Measurements from ENCODE around the gene NLRP1.

The NLRP1 gene

DNA sequence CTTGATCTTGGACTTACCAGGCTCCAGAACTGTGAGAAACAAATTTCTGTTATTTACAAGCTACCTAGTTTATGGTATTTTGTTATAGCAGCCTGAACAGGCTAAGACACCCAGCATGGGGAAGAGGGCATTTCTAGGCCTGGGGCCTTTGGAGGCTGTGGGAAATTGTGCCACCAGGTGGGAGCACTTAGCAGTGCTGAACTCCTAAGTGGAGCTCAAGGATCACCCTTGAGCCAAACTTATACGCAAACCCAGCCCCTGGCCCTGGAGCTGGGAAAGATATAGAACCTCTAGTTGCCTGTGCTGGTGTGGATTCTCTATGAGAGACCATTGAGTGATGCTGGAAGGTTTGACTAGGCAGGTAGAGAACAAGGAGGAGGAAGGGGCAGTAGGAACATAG, 61.8 kb downstream of the NLRP1 start:
- DNase-seq (ENCODE audit: low read depth in 1 of 2, low spot score in 1 of 2), result no peak

DNA sequence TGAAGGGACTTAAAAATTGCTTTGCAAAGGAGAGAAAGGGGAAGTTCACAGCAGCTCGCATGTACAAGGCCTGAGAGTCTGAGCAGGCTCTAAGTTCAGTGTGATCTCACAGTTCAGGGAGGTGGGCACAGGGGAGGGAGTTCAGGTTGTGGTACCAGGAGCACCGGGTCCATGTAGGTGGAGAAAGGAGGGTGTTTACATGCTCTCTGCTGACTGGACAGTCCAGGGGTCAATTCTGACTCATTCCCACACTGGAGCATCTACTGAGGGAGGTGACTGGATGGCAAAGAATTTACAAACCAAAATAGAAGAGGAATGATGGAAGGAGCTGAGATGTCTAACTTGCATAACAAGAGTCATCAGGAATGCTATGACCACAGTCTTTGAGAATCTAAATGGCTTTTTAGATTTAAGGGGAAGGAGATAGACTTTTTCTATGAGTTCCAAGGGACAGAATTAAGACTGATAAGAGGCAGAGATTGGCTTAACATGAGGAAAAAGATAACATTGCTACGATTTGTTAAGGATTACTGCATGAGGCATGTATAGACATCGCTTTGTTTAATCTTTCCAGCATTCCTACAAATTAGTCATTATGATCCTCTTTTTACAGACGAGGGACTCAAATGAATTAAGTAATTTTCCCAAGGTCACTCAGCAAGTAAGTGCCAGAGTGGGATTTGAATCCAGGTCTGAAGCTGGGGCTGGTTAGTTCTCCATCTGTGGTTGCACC, 68.1 kb downstream of the NLRP1 start:
- no peak for DNase-seq (ENCODE audit: low read depth in 1 of 2, low spot score in 1 of 2)

DNA sequence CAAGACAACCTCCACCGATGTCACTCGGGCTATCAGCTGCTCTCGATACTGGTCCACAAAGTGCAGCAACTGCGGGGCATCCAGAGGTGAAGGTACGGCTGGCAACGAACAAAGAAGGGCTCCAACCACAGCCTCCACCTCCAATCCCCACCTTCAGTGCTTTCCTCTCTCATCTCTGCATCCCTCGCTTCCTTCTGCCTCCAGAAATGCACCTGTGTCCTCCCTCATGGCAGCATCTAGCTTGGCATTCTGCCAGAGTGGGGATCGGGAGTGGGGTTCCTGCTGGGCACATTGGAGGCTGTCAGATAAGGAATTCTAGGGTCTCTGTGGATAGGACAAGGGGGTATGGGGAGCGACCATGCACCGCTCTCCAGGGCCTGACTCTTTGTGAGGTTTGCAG, 69.3 kb downstream of the NLRP1 start:
- no peak for DNase-seq (ENCODE audit: low read depth in 1 of 2, low spot score in 1 of 2)

DNA sequence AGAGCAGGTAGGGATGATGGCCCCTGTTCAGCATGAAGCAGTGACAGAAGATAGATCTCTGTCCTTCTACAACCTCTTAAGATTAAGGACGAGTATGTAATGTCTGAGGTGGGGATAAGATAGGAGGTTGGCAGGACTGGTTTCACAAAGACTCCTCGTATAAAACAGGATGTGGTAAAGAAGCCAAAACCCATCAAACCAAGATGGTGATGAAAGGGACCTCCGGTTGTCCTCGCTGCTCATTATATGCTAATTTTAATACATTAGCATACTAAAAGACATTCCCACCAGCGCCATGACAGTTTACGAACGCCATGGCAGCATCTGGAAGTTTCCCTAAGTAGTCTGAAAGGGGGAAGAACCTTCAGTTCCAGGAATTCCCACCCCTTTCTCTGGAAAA, 70.7 kb downstream of the NLRP1 start:
- DNase-seq (ENCODE audit: low read depth in 1 of 2, low spot score in 1 of 2), result no peak

DNA sequence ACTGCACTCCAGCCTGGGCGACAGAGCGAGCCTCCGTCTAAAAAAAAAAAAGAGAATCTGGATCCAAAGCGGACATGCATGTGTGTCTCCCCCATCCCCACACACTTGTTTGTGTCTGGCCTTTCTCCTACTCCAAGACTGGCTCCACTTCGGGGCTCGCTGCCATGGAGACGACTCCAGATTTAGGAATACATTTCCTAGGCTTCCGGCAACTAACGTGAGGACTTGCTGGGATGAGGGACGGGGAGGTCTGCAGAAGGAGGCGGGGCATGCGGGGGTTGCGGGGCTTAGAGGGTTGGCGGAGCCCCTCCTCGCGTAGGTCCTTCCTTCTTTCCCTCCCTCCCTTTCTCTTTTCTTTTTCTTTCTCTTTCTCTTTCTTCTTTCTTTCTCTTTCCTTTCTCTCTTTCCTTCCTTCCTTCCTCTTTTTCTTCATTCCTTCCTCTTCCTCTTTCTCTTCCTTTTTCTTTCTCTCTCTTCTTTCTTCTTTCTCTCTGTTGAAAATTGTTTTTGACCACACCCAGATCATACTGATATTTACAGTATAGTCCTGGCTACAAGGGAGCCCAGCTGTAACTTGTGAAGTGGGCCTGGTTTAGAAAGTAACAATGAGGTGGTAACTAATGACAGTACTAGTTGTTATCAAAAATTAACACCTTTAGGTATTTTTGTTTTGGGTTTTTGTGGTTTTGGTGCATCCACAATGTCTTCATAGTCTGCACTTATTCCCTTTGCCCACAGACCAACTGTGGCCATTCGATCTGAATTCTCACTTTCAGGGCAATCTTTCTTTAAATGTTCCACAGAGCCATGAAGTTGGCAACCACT, 72.7 kb downstream of the NLRP1 start:
- no peak for DNase-seq (ENCODE audit: low read depth in 1 of 2, low spot score in 1 of 2)

DNA sequence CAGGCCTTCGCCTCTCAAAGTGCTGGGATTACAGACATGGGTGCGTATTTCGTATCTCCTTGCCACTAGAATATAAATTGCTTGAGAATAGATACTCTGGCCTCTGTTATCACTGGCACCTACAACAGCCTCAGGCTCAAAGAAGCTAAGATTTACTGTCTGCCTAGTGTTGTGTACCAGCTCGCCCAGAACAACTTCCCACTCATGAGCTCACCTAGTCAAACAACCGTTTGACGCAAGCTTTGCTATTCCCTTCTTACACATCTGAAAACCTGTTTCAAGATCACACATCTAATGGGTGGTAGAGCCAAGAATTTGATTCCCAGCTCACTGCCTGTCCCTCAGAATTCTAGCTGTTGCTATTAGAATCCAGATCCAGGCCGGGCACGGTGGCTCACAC, 73.5 kb downstream of the NLRP1 start:
- DNase-seq (ENCODE audit: low read depth in 1 of 2, low spot score in 1 of 2), result no peak

DNA sequence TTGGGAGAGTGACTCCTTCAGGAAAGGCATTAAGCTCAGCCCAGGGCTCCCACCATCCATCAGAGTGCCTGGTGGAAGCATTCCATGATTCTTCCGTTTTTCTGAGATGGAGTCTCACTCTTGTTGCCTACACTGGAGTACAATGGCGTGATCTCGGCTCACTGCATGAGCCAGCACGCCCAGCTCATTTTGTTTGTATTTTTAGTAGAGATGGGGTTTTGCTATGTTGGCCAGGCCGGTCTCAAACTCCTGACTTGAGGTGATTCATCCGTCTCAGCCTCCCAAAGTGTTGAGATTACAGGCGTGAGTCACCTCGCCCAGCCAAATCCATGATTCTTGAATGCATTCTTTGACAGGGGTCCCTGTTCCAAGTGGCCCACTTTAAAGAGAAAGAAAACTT, 74.8 kb downstream of the NLRP1 start:
- no peak for DNase-seq (ENCODE audit: low read depth in 1 of 2, low spot score in 1 of 2)

DNA sequence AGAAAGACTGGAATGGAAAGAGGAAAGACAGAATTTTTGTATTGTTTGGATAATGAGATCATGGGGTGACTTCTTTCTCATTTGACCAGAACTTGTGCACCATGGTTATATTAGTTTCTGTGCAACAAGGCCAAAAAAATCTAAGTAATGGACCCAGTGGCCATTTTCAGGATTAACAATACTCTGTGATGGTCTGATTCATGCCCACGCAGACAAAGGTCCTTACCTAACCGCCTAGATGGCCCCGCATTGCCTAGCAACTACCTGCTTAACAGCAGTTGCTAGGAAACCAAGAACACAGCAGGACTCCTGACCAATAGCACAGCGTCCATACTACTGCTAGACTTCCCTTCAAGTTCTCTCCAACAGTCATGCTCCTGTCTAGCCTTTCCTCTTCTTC, 75.5 kb downstream of the NLRP1 start:
- DNase-seq (ENCODE audit: low read depth in 1 of 2, low spot score in 1 of 2), result no peak

DNA sequence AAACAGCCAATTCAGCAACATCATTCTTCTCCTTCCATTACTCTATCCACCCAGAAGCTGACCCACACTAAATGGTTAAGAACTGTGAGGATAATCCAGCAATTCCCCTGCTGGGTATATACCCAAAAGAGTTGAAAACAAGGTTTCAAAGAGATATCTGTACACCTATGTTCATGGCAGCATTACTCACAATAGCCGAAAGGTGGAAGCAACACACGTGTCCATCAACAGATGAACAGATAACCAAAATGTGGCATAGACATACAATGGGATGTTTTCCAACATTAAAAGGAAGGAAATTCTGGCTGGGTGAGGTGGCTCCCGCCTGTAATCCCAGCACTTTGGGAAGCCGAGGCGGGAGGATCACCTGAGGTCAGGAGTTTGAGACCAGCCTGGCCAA, 78.0 kb downstream of the NLRP1 start:
- DNase-seq (ENCODE audit: low read depth in 1 of 2, low spot score in 1 of 2), result no peak

DNA sequence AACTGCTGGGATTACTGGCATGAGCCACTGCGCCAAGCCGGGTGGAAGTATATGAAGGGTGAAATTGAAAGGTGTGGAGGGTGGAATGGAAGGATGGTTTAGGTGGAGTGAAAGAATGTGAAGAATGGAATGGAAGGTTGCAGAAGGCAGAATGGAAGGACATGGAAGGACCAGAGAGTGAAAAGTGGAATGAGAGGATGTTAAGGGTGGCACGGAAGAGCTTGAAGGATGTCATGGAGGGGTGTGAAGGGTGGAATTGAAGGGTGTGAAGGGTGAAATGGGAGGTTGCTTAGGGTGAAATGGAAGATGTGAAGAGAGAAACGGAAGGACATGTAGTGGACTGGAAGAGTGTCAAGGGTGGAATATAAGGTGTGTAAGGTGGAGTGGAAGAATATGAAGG, 81.8 kb downstream of the NLRP1 start:
- DNase-seq (ENCODE audit: low read depth in 1 of 2, low spot score in 1 of 2), result no peak

DNA sequence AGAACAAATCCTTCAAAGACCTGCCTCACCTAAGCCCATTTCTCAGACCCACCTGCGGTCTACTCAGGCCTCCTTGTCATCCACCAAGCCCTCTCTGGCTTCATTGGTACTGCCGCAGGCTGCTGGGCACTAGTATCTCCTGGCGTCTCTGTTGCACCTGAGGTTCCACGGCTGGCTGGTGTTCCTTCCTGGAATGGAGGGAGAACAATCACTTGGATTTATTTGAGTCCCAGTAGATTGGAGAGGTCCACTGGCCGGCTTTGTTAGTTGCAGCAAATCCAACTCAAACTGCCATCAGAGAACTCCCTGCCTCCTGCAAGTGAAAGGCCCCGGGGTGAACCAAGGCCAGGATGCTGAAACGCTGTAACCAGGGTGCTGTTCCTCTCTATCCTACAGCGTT, 82.6 kb downstream of the NLRP1 start:
- DNase-seq (ENCODE audit: low read depth in 1 of 2, low spot score in 1 of 2), result no peak

DNA sequence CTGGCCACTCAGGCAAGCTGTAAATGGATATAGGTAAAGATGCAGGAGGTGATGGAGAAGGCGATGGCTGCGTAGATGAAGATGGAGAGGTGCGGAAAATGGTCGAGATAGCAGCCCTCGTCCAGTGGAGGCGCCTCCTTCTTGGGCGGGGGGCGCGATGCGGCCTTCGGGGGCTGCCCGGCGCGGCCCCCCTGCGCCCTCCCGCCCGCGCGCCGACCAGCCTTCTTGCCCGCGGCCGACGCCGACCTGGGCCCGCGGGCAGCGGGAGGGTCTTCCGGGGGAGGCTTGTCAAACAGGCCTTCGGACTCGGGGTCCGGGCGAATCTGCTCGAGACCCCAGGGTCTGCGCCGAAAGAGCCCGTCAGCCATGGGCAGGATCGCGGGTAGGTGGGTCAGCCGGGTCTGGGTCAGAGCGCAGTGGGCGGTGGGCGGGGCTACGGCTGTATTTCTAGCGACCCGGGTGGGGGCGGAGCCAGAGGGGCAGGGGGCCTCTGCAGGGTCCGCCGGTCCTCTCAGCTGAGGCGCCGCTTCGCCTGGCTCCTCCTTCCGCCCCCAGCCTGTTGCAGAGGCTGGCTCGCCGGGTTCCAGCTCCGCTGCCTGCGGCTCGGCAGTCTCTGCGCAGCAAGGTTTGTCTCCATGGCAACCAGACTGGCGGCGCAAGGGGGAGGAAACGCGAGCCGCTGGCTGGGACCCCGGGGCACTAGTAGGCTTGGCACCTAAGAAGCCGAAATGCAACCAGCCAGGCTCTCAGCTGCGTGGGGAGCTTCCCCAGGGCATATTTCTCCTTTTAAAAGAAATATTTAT, 83.5 kb downstream of the NLRP1 start:
- DNase-seq (ENCODE audit: low read depth in 1 of 2, low spot score in 1 of 2), result peak; percentile 30 to 64

DNA sequence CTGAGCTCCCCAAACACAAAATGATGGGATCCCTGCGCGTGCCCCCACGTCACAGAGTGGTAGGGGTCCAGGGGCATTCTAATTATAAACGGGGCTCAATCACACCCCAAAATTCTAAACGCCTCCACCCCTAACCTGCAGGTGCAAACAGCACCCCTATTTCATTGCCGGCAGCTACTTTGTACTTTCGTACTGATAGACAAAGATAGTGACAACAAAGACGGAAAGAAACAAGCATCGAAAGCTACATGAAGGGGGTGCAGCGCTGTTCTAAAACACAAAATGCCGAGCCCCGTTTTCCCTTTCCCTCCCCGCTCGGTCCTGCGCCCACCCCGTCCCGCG, 84.1 kb downstream of the NLRP1 start:
- DNase-seq (ENCODE audit: low read depth in 1 of 2, low spot score in 1 of 2), result no peak

DNA sequence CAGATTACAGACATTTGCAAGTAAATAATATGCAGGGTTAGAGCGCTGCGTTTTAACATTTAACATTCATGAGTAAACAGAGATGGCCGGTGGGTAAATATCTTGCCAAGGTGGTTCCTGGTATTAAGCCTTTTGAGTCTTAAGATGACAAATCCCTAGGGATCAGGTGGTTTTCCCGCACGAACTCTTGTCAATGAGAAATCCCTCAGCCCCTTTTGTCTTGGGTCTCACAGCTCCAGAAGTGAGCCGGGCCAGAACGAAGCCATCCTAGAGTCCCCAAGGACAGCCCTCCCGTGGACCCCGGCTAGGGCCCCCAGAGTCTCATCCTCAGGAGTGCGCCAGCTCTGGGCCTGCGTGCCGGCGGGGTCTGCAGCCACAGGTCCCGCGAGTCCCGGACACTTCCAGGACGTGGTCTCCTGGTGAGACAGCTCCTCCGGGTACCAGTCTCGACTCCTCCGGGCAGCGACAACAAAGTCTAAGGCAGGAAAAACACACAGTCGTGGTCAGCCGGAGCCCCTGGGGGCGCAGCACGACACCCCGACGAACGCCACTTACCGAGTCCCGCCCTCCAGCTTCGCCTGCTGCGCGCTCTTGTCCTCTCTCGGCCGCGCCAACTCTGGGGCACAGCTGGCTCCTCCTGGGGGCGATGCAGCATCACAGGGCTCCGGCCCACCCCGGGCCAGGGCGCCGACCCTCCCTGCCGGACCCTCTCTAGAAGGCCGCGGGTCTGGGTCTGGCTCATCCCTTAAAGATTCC, 84.7 kb downstream of the NLRP1 start:
- no peak for DNase-seq (ENCODE audit: low read depth in 1 of 2, low spot score in 1 of 2)

DNA sequence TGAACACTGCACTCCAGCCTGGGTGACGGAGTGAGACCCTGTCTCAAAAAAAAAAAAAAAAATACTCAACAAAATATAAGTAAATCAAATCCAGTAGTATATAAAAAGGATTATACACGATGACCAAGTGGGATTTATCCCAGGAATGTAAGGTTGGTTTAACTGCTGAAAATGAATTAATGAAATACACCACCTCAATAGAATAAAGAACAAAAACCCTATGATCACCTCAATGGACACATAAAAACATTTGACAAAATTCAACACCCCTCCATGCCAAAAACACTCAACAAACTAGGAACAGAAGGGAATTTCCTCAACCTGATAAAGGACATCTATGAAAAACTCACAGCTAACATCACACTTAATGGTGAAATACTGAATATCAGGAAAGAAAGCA, 91.3 kb downstream of the NLRP1 start:
- DNase-seq (ENCODE audit: low read depth in 1 of 2, low spot score in 1 of 2), result no peak

DNA sequence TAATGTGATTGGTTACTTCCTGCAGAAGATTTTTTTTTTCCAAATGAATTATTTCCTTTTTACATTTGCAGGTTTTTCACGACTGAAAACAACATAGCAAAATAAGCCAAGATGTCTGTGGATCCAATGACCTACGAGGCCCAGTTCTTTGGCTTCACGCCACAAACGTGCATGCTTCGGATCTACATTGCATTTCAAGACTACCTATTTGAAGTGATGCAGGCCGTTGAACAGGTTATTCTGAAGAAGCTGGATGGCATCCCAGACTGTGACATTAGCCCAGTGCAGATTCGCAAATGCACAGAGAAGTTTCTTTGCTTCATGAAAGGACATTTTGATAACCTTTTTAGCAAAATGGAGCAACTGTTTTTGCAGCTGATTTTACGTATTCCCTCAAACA, 95.6 kb downstream of the NLRP1 start:
- no peak for DNase-seq (ENCODE audit: low read depth in 1 of 2, low spot score in 1 of 2)

DNA sequence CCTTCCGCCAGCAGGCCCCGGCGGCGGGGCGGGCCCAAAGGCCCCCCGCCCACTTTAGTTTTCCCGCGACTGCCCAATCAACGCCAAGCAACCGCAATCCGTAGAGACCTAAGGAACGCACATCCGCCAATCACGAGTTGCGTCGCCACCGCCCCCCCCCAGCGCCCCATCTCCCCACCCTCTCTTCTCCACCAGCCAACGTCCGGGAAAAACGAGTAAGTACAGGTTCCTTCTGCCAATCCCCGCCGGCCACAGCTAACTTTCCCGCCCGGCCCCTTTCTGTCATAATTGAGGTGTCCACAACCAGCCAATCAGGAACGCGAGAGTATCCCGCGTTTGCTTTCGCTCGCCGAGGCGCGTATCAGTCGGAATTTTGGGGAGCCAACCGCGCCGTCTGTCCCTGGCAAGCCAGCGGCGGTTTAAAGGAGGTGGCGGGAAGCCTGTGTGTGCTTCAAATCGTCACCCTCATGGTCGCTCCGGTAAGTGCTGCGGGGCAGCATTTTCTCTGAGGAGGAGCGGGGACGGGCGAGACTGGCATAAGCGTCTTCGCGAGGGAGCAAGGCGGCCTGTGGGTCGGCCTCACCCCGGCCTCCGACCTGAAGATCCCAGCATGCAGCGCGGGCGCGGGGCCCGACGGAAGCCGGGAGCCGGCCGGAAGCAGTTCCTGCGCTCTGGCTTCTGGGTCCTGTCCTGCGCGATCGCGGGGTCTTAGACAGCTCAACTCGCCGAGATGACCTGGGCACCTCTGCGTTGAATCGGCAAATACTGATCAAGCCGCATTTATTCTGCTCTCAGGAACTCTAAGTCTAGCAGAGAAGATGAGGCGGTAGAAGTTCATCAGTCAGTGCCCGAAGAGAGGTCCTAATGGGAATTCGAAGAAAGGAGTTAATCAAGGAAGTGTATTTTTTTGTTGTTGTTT, 97.8 kb downstream of the NLRP1 start, which contains the start of gene MIS12:
MIS12 (plus strand) TSS at position 361 of the 919 bp plus-strand sequence. CDS start 2,297 bp downstream, outside the sequence.
- DNase-seq (ENCODE audit: low read depth in 1 of 2, low spot score in 1 of 2), result peak; percentile 87 to 99

DNA sequence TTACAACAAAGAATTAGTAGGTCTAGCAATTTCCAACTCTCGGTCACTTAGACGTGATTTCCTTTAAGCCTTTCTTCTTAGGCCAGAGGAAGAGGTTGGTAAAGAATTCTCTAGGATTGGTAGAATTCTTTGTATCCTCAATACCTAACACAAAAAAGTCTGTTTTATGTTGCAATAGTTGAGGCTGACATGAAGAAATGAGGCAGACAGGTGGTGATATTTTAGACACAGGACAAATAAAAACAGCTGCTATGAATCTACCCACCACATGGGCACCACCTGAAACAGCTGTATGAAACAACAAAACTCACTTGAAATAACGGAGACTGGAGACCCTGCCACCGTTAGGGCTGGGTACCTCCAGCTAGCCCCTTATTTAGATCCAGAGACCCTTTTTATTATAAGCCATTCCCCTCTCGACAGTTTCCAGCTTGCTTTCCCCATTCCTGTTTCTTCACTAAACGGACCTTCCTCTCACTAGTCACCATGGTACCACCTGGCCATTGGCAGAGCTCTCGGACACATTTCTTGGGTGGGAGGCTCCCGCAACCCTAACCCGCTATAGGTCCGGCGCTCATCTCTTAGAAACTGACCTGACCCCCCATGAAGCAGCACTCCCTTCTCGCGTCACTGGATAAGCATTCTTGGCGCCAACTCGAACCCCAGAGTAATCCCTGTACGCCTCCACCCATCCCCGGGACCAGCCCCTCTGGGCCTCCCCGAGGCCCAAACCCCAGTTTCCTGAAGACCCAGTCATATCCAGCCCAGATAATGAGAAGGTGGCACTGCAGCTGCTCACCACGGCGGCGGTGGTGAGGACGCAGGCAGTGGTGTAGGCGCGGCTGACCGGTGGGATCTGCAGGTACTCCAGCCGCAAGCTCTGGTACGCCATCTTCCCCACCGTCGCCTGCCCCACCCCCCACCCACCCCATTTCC, 98.8 kb downstream of the NLRP1 start, which contains the start of gene DERL2:
DERL2 (minus strand) TSS at position 909 of the 936 bp plus-strand sequence; CDS start at position 892, 17 bp downstream.
- peak in 1 of 2 donors; percentile 22 for DNase-seq (ENCODE audit: low read depth in 1 of 2, low spot score in 1 of 2)

DNA sequence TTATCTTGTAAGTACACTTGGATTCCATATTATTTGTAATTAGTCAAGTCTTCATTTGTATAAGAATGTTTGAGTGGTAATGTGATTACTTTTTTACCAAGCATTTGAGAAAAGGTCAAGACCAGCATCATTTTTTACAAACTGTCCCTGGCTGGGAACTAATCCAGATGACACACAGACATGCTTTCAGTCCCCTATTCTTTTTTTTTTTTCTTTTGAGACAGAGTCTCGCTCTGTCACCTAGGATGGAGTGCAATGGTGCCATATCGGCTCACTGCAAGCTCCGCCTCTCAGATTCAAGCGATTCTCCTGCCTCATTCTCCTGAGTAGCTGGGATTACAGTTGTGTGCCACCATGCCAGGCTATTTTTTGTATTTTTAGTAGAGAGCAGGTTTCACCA, 102.9 kb downstream of the NLRP1 start:
- no peak for DNase-seq (ENCODE audit: low read depth in 1 of 2, low spot score in 1 of 2)

Measured in activated CD4-positive, alpha-beta T cell treated with anti-CD3 and anti-CD28 coated beads, Interleukin-2, amount 50 U/mL, for 24 hours (primary cell).